Erythroblast (primary cell): ENCODE measurements around the gene SLC33A1.

Source experiments
- GATA1 ChIP-seq: IDR thresholded peaks from 2 replicates; pipeline ENCODE4 v1.6.1; 2011; ENCODE audit warnings: low read depth, mild to moderate bottlenecking, control low read depth, low read length, moderate library complexity
- POLR2A ChIP-seq: IDR thresholded peaks from 2 replicates; pipeline ENCODE4 v1.6.1; 2011; ENCODE audit warnings: mild to moderate bottlenecking, low read length

- TF ChIP-seq POLR2A (no peak), GATA1 (no peak)
Measured at GRCh38 chr3:155870945-155871745, 16.9 kb upstream of the SLC33A1 start.
